Activated CD4-positive, alpha-beta T cell treated with anti-CD3 and anti-CD28 coated beads, Interleukin-2, amount 50 U/mL, for 1 hour (primary cell): ENCODE data around the gene SEPTIN2.
"Not testable (repeated sequence)": the region's sequence is repeated elsewhere in the genome, so short reads cannot be mapped to it uniquely, and the experiment has no call there.

Experiments
- DNase-seq: peaks from one replicate; pipeline ENCODE4 v3.0.0-alpha.2; 2020

Gene SEPTIN2

DNA sequence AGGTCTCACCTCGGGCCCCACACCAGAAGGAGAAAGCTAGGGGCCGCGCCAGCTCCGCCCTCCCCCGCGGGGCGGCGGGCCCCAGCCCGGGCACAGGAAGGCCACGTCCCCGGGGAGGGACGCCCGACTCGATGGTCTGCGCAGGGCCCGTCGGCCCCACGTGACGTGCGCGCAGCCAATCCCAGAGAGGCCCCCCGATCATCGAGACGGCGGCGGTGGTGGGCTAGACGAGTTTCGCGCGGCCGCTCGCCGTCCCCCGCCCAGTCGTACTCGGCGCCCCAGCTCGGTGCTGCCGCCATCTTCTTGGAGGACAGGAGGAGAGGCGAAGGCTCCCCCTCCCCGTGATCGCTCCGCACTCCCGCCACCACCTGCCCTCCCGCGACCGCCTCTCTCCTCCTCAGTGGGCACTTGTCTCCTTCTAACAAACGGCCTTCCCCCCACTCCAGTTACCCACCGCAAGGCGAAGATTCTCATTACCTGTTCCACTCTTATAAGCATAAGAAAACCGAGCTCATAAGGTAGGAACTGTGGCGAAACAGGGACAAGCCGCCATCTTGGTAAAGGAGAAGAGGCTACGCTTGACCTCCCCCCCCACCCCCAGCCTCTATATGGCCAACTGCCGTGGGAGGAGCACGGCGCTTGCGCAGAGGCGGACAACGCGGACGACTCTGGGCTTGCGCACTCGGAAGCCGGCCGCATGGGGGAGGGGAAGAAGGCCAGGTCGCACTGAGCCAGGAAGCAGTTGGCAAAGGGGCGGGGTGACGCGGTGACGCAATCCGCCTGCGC, 439 bp upstream of the SEPTIN2 start, which contains the start of gene HDLBP:
HDLBP (minus strand) TSS at position 580 of the 786 bp plus-strand sequence. CDS start 48,803 bp downstream, outside the sequence.
- peak; percentile 100 for DNase-seq

GRCh38 chr2:241316825-241317224, 1.1 kb downstream of the SEPTIN2 start:
- DNase-seq = no peak

DNA sequence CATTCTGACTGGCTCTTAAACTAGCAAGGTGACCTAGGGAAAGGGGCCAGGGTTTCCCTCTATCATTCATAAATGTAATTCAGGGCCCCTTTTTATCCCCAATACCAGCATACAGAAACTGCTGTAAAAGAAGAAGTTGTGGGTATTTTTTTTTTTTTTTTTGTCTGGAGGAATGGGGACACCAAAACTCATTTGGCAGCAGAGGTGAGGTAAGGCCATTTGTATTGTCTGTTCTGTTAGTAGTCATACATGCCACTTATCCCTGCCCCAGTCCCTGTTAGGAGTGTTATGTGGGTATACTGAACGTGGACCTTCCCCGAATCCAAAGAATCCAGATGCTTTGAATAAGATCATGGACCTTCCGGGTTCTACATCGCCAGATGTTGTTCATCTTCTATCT, 1.7 kb downstream of the SEPTIN2 start:
- DNase-seq = no peak

DNA sequence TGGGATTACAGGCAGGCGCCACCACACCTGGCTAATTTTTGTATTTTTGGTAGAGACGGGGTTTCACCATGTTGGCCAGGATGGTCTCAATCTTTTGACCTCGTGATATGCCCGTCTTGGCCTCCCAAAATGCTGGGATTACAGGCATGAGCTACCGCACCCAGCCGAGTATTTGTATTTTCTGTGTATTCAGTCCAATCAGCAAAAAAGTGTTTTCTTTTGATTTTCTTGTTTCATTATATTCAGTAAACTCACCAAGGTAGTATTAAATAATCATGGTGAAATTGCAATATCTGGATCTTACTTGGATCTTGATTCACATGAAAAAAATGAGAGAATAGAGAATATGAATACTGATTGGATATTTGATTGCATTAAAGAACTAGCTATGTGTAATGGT, 3.1 kb downstream of the SEPTIN2 start:
- not testable (repeated sequence) for DNase-seq

DNA sequence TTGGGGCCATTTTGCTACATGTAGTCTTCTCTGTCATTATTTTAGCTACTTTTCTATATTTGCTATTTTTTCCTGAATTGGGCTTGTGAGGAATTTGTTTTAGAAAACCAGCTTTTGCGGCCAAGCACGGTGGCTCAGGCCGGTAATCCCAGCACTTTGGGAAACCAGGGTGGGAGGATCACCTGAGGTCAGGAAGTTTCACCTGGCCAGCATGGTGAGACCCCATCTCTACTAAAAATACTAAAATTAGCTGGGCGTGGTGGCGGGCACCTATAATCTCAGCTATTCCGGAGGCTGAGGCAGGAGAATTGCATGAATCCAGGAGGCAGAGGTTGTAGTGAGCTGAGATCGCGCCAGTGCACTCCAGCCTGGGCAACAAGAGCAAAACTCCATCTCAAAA, 4.7 kb downstream of the SEPTIN2 start:
- no peak for DNase-seq

- no peak for DNase-seq
Measured at GRCh38 chr2:241321033-241321432, 5.3 kb downstream of the SEPTIN2 start.

DNA sequence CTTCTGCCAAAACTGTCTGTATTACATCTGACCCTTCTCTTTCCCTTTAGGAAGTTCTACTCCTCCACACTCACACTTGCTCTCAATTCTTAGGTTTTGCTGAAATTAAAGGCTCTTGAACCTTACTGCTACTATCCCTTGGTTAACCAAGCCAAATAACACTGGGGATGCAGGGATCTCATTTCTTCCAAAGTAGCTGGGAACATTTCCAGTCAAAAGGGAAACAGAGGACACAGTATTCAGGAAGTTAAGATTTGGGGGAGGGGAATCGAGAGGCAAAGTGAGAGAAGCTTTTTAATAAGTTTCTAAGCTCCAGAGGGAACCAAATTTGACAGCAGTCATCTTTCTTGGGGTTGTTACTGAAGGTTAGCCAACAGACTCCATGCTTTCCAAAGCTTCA, 6.2 kb downstream of the SEPTIN2 start:
- DNase-seq = no peak

DNA sequence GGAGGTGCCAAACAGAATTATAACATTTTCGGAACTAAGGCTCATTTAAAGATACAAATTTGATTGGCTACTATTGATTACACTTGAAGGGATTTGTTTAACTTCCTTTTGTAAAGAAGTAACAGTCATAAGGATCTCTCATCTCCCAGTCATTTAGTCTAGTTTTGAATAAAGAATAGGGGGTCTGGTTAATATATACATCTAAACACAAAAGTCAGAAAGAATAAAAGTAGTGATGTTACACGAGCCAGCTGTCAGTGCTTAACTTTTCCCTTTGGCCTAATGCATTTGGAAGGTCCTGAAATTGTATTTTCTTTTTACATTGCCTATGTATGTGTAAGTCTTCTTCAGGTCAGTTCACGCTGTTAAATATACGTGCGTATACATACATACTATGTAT, 8.1 kb downstream of the SEPTIN2 start:
- DNase-seq = no peak

DNA sequence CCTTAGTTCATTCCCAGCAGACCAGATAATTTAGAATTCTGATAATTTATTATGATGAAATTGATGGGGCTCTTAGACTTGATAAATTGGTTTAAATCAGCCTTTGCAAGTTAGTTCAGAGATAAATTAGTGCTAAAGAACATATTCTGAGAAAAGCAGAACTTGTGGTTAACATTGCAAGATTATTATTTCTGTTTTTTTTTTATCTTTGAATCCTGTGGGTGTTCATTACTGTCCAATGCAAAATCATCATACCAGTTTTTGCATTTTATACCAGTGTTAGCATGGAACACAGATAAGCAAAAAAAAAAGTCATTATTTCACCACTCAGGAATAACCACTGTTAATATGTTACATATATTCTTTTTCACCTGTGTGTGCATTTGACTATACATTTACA, 9.1 kb downstream of the SEPTIN2 start:
- DNase-seq = no peak

GRCh38 chr2:241325257-241325656, 9.5 kb downstream of the SEPTIN2 start:
- DNase-seq = no peak

- no peak for DNase-seq
Measured at GRCh38 chr2:241329669-241330615, 14.2 kb downstream of the SEPTIN2 start.

GRCh38 chr2:241330616-241330981, 14.9 kb downstream of the SEPTIN2 start:
- no peak for DNase-seq

DNA sequence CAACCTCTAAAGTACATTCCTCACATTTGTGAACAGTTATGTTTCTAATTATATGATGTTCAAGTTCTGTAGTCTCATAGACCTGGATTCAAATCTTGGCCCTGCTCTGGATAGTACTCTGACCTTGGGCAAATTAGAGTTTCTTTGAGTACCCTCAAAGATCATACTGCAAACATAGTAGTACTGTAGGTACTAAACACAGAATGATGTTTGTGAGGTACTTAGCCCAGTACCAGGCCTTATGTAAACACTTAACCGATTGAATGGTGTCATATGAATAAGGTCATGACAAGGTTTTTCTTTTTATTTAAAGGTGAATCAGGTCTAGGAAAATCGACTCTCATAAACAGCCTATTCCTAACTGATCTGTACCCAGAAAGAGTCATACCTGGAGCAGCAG, 19.1 kb downstream of the SEPTIN2 start:
- no peak for DNase-seq

DNA sequence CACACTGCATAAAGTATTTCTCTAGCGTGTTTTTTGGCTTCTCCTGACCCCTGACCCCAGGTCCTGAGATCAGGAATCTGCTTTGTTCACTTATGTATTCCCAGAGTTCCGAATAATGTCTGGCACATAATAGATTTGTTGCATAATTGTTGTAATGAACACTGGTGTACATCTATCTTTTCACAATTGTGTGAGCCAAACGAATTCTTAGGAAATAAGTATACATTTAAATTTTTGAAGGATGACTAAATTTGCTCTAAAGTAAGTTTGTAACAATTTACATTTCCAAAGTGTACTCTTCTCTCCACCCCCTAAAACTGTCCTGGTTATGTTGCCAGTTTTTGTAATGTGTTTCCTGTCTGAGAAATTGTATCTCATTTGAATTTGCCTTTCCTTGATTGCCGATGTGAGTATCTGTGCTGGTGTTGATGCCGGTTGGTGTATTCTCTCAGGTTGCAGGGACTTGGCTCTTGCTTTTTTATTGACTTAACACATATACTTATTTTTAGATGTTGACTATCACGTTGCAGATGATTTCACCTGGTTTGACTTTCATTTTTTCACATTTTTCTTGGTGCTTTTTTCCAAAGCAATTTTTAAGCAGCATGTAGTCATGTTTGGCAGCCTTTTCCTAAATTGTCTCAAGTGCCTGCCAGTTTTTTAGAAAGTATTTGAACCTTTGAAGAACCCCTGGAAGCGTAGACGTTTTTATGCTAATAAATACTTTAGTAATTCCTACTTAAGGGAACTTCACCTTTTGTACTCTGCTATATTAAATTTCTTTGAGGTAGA, 24.3 kb downstream of the SEPTIN2 start:
- DNase-seq = no peak

- DNase-seq = no peak
Measured at GRCh38 chr2:241340631-241341163, 25.0 kb downstream of the SEPTIN2 start.

- no peak for DNase-seq
Measured at GRCh38 chr2:241344925-241345651, 29.4 kb downstream of the SEPTIN2 start.

DNA sequence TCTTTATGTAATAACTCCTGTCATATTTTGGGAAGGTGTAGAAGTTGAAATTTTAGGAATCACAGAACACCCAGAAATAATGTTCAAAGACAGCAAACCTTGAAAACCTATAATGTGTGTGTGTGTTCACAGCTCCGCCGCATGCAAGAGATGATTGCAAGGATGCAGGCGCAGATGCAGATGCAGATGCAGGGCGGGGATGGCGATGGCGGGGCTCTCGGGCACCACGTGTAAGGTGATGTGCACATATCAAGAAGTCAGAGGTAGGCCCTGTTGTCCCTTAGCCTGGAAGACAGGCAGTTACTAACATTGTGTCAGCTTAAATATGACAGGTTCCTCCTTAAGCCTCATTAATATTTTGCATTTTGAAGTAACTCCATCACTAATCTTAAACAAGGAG, 34.2 kb downstream of the SEPTIN2 start:
- no peak for DNase-seq

- no peak for DNase-seq
Measured at GRCh38 chr2:241350530-241350877, 34.8 kb downstream of the SEPTIN2 start.

GRCh38 chr2:241350878-241351639, 35.3 kb downstream of the SEPTIN2 start:
- DNase-seq = no peak

GRCh38 chr2:241351640-241352031, 35.9 kb downstream of the SEPTIN2 start:
- DNase-seq = no peak

DNA sequence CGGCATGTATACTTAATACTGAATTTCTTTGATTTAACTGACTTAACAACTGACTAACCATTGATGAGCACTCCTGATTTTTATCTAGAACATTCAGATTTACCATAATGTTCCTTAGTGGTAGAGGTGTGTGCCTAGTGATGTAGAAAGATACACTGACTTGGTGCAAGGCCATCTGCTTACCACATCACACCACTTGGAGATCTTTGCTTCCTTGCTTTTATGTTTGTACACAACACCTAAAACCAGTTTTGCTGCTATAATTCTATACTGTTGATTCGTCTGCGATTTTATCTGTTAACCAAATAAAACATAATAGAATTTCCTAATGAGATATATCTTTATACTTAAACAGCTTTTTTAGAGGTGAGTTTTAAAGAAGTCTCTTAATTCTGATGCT, 36.5 kb downstream of the SEPTIN2 start:
- no peak for DNase-seq
